ENCODE data around the gene TENT5A.
A peak's percentile ranks its signal among the peaks of the same experiment; 100 is the strongest.

TENT5A gene

GRCh38 chr6:81770381-81770780 is 17.9 kb upstream of the TENT5A start:
- DNase-seq = no peak

- no peak for DNase-seq
Observed at GRCh38 chr6:81769824-81770223, 17.3 kb upstream of the TENT5A start.

- DNase-seq = no peak
Observed at GRCh38 chr6:81768150-81768942, 15.9 kb upstream of the TENT5A start.

GRCh38 chr6:81767163-81767891 is 14.8 kb upstream of the TENT5A start:
- DNase-seq = no peak

- DNase-seq = no peak
Observed at GRCh38 chr6:81766482-81767069, 14.1 kb upstream of the TENT5A start.

- DNase-seq = no peak
Observed at GRCh38 chr6:81764531-81764930, 12.1 kb upstream of the TENT5A start.

- DNase-seq = no peak
Observed at GRCh38 chr6:81763968-81764367, 11.5 kb upstream of the TENT5A start.

GRCh38 chr6:81763051-81763450 is 10.6 kb upstream of the TENT5A start:
- no peak for DNase-seq

GRCh38 chr6:81762606-81763005 is 10.1 kb upstream of the TENT5A start:
- DNase-seq = no peak

- DNase-seq = no peak
Observed at GRCh38 chr6:81762132-81762531, 9.7 kb upstream of the TENT5A start.

- DNase-seq = no peak
Observed at GRCh38 chr6:81761197-81761596, 8.7 kb upstream of the TENT5A start.

GRCh38 chr6:81759782-81760181 is 7.3 kb upstream of the TENT5A start:
- no peak for DNase-seq

- no peak for DNase-seq
Observed at GRCh38 chr6:81758221-81758620, 5.7 kb upstream of the TENT5A start.

GRCh38 chr6:81756690-81757089 is 4.2 kb upstream of the TENT5A start:
- DNase-seq = no peak

GRCh38 chr6:81755551-81755950 is 3.1 kb upstream of the TENT5A start:
- DNase-seq = no peak

GRCh38 chr6:81754906-81755305 is 2.4 kb upstream of the TENT5A start:
- DNase-seq = no peak

GRCh38 chr6:81753711-81754577 is 1.5 kb upstream of the TENT5A start:
- DNase-seq = peak; percentile 89

GRCh38 chr6:81752921-81753710 is 635 bp upstream of the TENT5A start:
- peak; percentile 92 for DNase-seq

- DNase-seq = peak; percentile 71
Observed at GRCh38 chr6:81751388-81752083, 945 bp downstream of the TENT5A start.

GRCh38 chr6:81750681-81751387 is 1.6 kb downstream of the TENT5A start:
- no peak for DNase-seq

GRCh38 chr6:81750200-81750599 is 2.3 kb downstream of the TENT5A start:
- no peak for DNase-seq
